GM19240 (cell line): ENCODE data around the gene C1QTNF9.
"Not testable (repeated sequence)": the region's sequence is repeated elsewhere in the genome, so short reads cannot be mapped to it uniquely, and the experiment has no call there.

Experiments
- DNase-seq: peaks from one replicate; pipeline ENCODE4 v3.0.0; 2011; ENCODE audit warnings: low spot score; ENCODE audit not compliant: insufficient read length

The C1QTNF9 gene

GRCh38 chr13:24309300-24309699 is at the start of gene C1QTNF9:
Gene C1QTNF9, plus strand, starts transcription at chr13:24309580. Its CDS starts 6,424 bp downstream, at chr13:24316004.
- DNase-seq, result not testable (repeated sequence)

GRCh38 chr13:24261566-24261965 is 47.8 kb upstream of the C1QTNF9 start:
- no peak for DNase-seq

- no peak for DNase-seq
These were observed 45.7 kb upstream of the C1QTNF9 start for GRCh38 chr13:24263632-24264031.

- no peak for DNase-seq
These were observed 44.4 kb upstream of the C1QTNF9 start for GRCh38 chr13:24264976-24265375.

- no peak for DNase-seq
These were observed 43.9 kb upstream of the C1QTNF9 start for GRCh38 chr13:24265453-24265852.

- no peak for DNase-seq
These were observed 42.1 kb upstream of the C1QTNF9 start for GRCh38 chr13:24267274-24267673.

GRCh38 chr13:24267801-24268200 is 41.6 kb upstream of the C1QTNF9 start:
- no peak for DNase-seq

GRCh38 chr13:24269821-24270220 is 39.6 kb upstream of the C1QTNF9 start:
- DNase-seq, result no peak

- DNase-seq, result peak; percentile 35
These were observed 38.7 kb upstream of the C1QTNF9 start for GRCh38 chr13:24270639-24271141.

GRCh38 chr13:24271231-24271600 is 38.2 kb upstream of the C1QTNF9 start:
- DNase-seq, result no peak

GRCh38 chr13:24271601-24272451 is 37.6 kb upstream of the C1QTNF9 start:
- DNase-seq, result peak; percentile 26

- DNase-seq, result no peak
These were observed 36.8 kb upstream of the C1QTNF9 start for GRCh38 chr13:24272452-24273161.

GRCh38 chr13:24273926-24274325 is 35.5 kb upstream of the C1QTNF9 start:
- no peak for DNase-seq

- DNase-seq, result peak; percentile 47
These were observed 34.8 kb upstream of the C1QTNF9 start for GRCh38 chr13:24274452-24275021.

- DNase-seq, result no peak
These were observed 34.3 kb upstream of the C1QTNF9 start for GRCh38 chr13:24275041-24275440.

GRCh38 chr13:24276306-24276705 is 33.1 kb upstream of the C1QTNF9 start:
- DNase-seq, result no peak

- DNase-seq, result no peak
These were observed 32.5 kb upstream of the C1QTNF9 start for GRCh38 chr13:24276861-24277260.

GRCh38 chr13:24277761-24278160 is 31.6 kb upstream of the C1QTNF9 start:
- DNase-seq, result no peak

GRCh38 chr13:24279327-24280110 is 29.9 kb upstream of the C1QTNF9 start:
- DNase-seq, result no peak

- no peak for DNase-seq
These were observed 28.7 kb upstream of the C1QTNF9 start for GRCh38 chr13:24280720-24281119.
